C4-2B (cell line): ENCODE results near the gene ARHGAP15.
A peak's percentile ranks its signal among the peaks of the same experiment; 100 is the strongest.

ENCODE experiments used
- H3K27ac ChIP-seq: fragments of 450-650 bp; 2 replicates; pipeline ENCODE4 v1.5.1; 2017
- ZFX ChIP-seq: fragments of 450-650 bp; IDR thresholded peaks from 2 replicates; pipeline ENCODE4 v1.6.1; 2017
- TF ChIP-seq, protein P1 (sequence below): fragments of 450-650 bp; conservative IDR thresholded peaks from 2 replicates; pipeline ENCODE4 v1.5.1; 2017; ENCODE audit warnings: mild to moderate bottlenecking

Gene ARHGAP15

GRCh38 chr2:143255899-143256298 is 126.7 kb downstream of the ARHGAP15 start:
- no peak overlapping the region for H3K27ac ChIP-seq
- TF ChIP-seq, protein P1, sequence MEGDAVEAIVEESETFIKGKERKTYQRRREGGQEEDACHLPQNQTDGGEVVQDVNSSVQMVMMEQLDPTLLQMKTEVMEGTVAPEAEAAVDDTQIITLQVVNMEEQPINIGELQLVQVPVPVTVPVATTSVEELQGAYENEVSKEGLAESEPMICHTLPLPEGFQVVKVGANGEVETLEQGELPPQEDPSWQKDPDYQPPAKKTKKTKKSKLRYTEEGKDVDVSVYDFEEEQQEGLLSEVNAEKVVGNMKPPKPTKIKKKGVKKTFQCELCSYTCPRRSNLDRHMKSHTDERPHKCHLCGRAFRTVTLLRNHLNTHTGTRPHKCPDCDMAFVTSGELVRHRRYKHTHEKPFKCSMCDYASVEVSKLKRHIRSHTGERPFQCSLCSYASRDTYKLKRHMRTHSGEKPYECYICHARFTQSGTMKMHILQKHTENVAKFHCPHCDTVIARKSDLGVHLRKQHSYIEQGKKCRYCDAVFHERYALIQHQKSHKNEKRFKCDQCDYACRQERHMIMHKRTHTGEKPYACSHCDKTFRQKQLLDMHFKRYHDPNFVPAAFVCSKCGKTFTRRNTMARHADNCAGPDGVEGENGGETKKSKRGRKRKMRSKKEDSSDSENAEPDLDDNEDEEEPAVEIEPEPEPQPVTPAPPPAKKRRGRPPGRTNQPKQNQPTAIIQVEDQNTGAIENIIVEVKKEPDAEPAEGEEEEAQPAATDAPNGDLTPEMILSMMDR: no peak
- no peak for TF ChIP-seq ZFX

DNA sequence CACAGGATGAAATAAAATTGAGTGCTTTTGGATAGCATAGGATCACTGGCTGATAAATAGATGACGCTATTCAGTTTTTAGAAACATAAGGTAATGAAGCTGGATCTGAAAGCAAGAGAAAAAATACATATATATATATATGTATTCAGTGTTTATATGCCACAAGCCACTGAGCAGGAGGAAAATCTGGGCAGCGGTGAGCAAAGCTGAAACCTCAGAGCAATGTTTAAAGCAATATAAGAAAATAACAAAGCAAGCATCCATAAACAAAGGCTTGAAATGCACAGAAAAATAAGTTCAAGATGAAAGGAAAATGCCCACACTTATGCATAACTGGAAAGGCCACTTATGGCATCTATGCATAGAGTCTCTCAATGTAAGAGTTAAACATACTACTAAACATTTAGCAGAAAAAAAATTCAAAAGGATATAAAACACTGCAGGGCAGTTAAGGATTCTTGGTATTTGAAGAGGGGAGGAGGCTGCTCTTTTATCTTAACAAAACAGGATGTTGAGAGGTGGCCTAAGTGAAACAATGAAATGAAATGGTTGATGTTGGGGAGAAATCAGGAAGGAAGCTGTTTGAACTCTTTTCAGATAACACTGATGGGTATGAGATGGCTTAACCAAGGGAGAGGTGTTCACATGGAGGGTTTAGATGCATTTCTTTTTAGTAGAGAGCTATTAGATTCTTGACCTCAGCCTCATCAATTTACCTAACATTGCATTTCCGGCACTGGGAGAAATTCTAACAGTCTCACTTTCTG is 129.1 kb downstream of the ARHGAP15 start:
- TF ChIP-seq, protein P1: no peak
- no peak for TF ChIP-seq ZFX
- H3K27ac ChIP-seq: no peak overlapping the region

DNA sequence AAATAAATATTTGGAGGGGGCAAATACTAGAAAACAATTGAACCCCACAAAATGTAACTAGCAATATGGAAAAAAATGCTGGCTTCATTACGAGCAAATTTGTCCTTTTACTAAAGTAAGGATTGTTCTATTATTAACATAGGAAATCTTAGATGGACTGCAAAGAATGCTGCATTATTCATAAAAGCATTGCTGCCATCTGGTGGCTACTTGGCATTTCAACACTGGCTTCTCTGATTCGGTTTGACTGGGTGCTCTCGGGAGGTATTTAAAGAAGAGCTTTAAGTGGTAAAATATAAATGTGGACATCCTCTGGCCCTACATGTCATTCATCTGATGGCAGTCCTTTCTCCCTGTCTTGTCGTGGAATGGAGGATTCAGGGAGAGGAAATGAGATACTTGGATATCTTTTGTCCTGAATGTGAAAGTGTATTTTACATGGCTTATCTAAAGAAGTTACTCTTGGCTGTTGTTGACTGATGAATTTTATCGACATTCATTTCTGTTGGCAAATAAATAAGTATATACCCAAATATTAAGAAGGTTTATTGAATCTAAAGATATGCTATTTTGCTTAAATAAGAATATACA is 130.2 kb downstream of the ARHGAP15 start:
- H3K27ac ChIP-seq: no peak overlapping the region
- TF ChIP-seq, protein P1: peak; percentile 57
- TF ChIP-seq ZFX: no peak

DNA sequence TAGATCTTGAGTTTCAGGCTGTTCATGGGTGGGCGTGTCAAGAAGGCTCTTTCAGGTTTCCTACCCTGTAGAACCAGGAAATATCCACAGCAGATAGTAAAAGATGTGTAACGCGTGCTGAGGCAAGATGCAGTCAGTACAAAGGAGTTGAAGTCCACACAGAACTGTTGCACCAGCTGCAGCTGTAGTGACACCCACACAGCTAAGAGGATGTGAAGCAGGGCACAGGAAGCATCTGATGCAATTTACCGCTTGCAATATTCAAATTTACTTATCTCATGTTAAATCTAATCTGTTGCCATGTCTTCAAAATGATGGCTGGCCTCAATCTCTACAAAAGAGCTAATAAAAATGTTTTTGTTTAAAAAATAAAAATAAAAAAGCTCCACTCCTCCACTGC is 132.8 kb downstream of the ARHGAP15 start:
- no peak overlapping the region for H3K27ac ChIP-seq
- TF ChIP-seq, protein P1: no peak
- no peak for TF ChIP-seq ZFX

- no peak overlapping the region for H3K27ac ChIP-seq
- no peak for TF ChIP-seq ZFX
- TF ChIP-seq, protein P1: no peak
Measured at GRCh38 chr2:143262389-143262788, 133.2 kb downstream of the ARHGAP15 start.

DNA sequence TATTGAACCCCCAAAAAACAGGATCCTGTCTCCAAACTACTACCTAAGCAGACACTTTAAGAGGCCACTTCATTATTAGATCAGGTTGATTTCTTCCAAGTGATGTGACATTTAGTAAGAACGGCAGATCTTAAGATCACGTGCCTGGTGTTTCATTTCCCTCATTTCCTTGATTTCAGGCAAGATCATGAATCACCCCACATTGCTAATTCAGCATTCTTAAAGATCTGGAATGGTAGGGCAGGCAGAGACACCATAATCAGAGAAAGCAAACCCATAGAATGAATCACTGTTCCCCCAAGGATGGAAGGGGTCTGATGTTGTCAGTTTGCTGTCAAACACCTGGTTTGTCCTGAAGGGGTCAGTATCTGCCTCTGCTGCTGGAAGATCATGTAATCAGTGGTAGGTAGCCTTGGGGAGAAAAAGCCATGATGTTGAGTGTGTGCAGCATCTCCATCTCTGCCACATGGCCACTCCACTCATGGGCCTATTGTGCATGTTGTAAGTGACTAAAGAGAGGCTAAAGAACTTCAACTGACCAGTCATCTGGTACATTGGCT is 133.9 kb downstream of the ARHGAP15 start:
- no peak overlapping the region for H3K27ac ChIP-seq
- TF ChIP-seq, protein P1: peak; percentile 10
- no peak for TF ChIP-seq ZFX

- H3K27ac ChIP-seq: no peak overlapping the region
- TF ChIP-seq, protein P1: no peak
- no peak for TF ChIP-seq ZFX
Measured at GRCh38 chr2:143264851-143265250, 135.6 kb downstream of the ARHGAP15 start.
